Measurements from ENCODE around the gene MAOA.
A peak's percentile ranks its signal among the peaks of the same experiment; 100 is the strongest.
"Not testable (repeated sequence)": the region's sequence is repeated elsewhere in the genome, so short reads cannot be mapped to it uniquely, and the experiment has no call there.

MAOA gene

GRCh38 chrX:43661521-43662240 is 5.6 kb downstream of the MAOA start:
- in situ Hi-C loops (cut with HindIII; ENCODE audit: low sequenced_read_pairs): no loop called here
- peak; percentile 33 for DNase-seq (ENCODE audit: low read depth, low spot score)
- H3K4me3 ChIP-seq (ENCODE audit: low read depth, low read length): no peak overlapping the region
- no peak for TF ChIP-seq CTCF (IDR thresholded peaks at IDR 0.05; ENCODE audit: low read depth, low read length)

GRCh38 chrX:43663173-43663572 is 7.1 kb downstream of the MAOA start:
- in situ Hi-C loops (cut with HindIII; ENCODE audit: low sequenced_read_pairs): no loop called here
- TF ChIP-seq CTCF (IDR thresholded peaks at IDR 0.05; ENCODE audit: low read depth, low read length): no peak
- no peak for DNase-seq (ENCODE audit: low read depth, low spot score)
- H3K4me3 ChIP-seq (ENCODE audit: low read depth, low read length): no peak overlapping the region

GRCh38 chrX:43664258-43664657 is 8.2 kb downstream of the MAOA start:
- TF ChIP-seq CTCF (IDR thresholded peaks at IDR 0.05; ENCODE audit: low read depth, low read length): no peak
- H3K4me3 ChIP-seq (ENCODE audit: low read depth, low read length): no peak overlapping the region
- in situ Hi-C loops (cut with HindIII; ENCODE audit: low sequenced_read_pairs): no loop called here
- DNase-seq (ENCODE audit: low read depth, low spot score): no peak

GRCh38 chrX:43664708-43665107 is 8.6 kb downstream of the MAOA start:
- no peak for TF ChIP-seq CTCF (IDR thresholded peaks at IDR 0.05; ENCODE audit: low read depth, low read length)
- no peak for DNase-seq (ENCODE audit: low read depth, low spot score)
- in situ Hi-C loops (cut with HindIII; ENCODE audit: low sequenced_read_pairs): no loop called here
- no peak overlapping the region for H3K4me3 ChIP-seq (ENCODE audit: low read depth, low read length)

GRCh38 chrX:43666311-43666912 is 10.3 kb downstream of the MAOA start:
- TF ChIP-seq CTCF (IDR thresholded peaks at IDR 0.05; ENCODE audit: low read depth, low read length): no peak
- in situ Hi-C loops (cut with HindIII; ENCODE audit: low sequenced_read_pairs): no loop called here
- no peak for DNase-seq (ENCODE audit: low read depth, low spot score)
- H3K4me3 ChIP-seq (ENCODE audit: low read depth, low read length): no peak overlapping the region

- H3K4me3 ChIP-seq (ENCODE audit: low read depth, low read length); DNase-seq (ENCODE audit: low read depth, low spot score); in situ Hi-C loops (cut with HindIII; ENCODE audit: low sequenced_read_pairs): not testable (repeated sequence)
Observed at GRCh38 chrX:43675965-43676628, 20.0 kb downstream of the MAOA start.

All from astrocyte of the spinal cord (primary cell).